ENCODE results near the gene POC1A. TPM values are rescaled to one million over a fixed set of nuclear protein-coding genes. Genes with fewer than 3 reads are reported as not detected.

POC1A gene
- polyA plus RNA-seq, 1 of the 3 experiments (the other 2 are of a cell fraction) = 11.7 TPM

DNA sequence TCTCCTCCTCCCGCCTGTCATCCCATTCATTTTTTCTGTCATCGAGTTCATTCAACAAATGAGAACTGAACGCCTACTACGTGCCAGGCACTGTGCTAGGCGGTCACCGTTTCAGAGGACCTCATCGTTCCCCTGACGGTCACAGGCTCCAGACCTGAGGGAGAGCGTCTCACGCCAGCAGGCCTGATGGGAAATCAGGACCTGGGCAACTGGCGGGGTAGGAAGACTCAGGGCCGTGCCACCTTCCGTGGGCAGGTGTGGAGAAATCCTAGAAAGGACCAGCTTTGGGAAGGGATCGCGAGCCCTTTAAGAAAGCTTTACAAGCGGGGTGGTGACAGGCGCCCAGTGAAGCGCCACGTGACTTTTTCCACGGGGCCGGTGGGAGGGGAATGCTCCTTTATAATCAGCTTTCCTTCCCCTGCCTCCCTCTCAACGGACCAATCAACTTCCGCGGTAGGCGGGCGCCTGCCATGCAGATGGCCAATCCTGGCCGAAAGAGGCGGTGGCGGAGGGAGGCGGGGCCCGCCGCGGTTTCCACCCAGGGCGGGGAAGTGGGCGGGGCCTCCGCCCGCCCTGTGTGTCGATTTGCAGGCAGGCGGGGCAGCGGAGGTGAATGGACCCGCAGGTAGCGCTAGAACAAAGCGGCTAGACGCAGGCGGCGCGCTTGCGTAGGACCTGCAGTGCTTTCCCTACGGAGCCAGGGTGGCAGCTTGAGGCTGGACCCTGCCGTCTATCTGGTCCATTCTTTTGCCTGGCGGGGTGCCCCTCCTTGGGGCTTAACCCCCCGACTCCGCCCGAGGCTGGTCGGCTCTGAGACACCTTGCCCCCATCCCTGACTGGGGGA, 97.0 kb downstream of the POC1A start:
- CTCF ChIA-PET = interaction anchor here (1.0 to 29.9 kb wide), 17 partner anchors 10 to 213 kb away, joined by 3 to 983 read pairs (median 6); partner anchors contain the start of gene ABHD14B
- under 1% methylated on average over 28 of the region's 55 CpGs for WGBS (ENCODE audit: low lambda C conversion rate)
- TF ChIP-seq, protein P1, sequence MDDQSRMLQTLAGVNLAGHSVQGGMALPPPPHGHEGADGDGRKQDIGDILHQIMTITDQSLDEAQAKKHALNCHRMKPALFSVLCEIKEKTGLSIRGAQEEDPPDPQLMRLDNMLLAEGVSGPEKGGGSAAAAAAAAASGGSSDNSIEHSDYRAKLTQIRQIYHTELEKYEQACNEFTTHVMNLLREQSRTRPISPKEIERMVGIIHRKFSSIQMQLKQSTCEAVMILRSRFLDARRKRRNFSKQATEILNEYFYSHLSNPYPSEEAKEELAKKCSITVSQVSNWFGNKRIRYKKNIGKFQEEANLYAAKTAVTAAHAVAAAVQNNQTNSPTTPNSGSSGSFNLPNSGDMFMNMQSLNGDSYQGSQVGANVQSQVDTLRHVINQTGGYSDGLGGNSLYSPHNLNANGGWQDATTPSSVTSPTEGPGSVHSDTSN (IDR thresholded peaks at IDR 0.05) = peak; percentile 40; the same call in 1 of the 2 replicates
- TF ChIP-seq SIN3A (IDR thresholded peaks at IDR 0.05; ENCODE audit: borderline replicate concordance, low read depth, low read length) (peak; percentile 78; the same call in 1 of the 2 replicates), FOXJ3 (CRISPR knock-in tag; IDR thresholded peaks at IDR 0.05) (no peak), MXI1 (IDR thresholded peaks at IDR 0.05; ENCODE audit: low read depth, low read length) (peak; percentile 97), FOXM1 (IDR thresholded peaks at IDR 0.05; ENCODE audit: low read depth) (no peak), RCOR1 (IDR thresholded peaks at IDR 0.05; ENCODE audit: low read length) (no peak), EZH2phosphoT487 (IDR thresholded peaks at IDR 0.05; ENCODE audit: borderline replicate concordance, low read depth) (no peak), TEAD4 (IDR thresholded peaks at IDR 0.05; ENCODE audit: borderline replicate concordance, insufficient read depth) (no peak), RXRA (IDR thresholded peaks at IDR 0.05; ENCODE audit: borderline replicate concordance, low read depth) (no peak), JUND (IDR thresholded peaks at IDR 0.05) (no peak), GABPA (IDR thresholded peaks at IDR 0.05; ENCODE audit: low read depth) (no peak), POLR2AphosphoS5 (IDR thresholded peaks at IDR 0.05; ENCODE audit: low read depth, low read length) (peak; percentile 52; the same call in 1 of the 2 replicates), RFX5 (IDR thresholded peaks at IDR 0.05; ENCODE audit: low read length) (peak; percentile 46; the same call in 1 of the 2 replicates), CHD2 (IDR thresholded peaks at IDR 0.05; ENCODE audit: low read length, partially characterized antibody) (peak; percentile 55)
- TF ChIP-seq, protein P2, sequence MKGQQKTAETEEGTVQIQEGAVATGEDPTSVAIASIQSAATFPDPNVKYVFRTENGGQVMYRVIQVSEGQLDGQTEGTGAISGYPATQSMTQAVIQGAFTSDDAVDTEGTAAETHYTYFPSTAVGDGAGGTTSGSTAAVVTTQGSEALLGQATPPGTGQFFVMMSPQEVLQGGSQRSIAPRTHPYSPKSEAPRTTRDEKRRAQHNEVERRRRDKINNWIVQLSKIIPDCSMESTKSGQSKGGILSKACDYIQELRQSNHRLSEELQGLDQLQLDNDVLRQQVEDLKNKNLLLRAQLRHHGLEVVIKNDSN (IDR thresholded peaks at IDR 0.05; ENCODE audit: borderline replicate concordance, low read depth) = peak; percentile 93
- TF ChIP-seq, protein P3, sequence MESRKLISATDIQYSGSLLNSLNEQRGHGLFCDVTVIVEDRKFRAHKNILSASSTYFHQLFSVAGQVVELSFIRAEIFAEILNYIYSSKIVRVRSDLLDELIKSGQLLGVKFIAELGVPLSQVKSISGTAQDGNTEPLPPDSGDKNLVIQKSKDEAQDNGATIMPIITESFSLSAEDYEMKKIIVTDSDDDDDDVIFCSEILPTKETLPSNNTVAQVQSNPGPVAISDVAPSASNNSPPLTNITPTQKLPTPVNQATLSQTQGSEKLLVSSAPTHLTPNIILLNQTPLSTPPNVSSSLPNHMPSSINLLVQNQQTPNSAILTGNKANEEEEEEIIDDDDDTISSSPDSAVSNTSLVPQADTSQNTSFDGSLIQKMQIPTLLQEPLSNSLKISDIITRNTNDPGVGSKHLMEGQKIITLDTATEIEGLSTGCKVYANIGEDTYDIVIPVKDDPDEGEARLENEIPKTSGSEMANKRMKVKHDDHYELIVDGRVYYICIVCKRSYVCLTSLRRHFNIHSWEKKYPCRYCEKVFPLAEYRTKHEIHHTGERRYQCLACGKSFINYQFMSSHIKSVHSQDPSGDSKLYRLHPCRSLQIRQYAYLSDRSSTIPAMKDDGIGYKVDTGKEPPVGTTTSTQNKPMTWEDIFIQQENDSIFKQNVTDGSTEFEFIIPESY (IDR thresholded peaks at IDR 0.05; ENCODE audit: borderline replicate concordance, low read depth) = no peak
- TF ChIP-seq, protein P4, sequence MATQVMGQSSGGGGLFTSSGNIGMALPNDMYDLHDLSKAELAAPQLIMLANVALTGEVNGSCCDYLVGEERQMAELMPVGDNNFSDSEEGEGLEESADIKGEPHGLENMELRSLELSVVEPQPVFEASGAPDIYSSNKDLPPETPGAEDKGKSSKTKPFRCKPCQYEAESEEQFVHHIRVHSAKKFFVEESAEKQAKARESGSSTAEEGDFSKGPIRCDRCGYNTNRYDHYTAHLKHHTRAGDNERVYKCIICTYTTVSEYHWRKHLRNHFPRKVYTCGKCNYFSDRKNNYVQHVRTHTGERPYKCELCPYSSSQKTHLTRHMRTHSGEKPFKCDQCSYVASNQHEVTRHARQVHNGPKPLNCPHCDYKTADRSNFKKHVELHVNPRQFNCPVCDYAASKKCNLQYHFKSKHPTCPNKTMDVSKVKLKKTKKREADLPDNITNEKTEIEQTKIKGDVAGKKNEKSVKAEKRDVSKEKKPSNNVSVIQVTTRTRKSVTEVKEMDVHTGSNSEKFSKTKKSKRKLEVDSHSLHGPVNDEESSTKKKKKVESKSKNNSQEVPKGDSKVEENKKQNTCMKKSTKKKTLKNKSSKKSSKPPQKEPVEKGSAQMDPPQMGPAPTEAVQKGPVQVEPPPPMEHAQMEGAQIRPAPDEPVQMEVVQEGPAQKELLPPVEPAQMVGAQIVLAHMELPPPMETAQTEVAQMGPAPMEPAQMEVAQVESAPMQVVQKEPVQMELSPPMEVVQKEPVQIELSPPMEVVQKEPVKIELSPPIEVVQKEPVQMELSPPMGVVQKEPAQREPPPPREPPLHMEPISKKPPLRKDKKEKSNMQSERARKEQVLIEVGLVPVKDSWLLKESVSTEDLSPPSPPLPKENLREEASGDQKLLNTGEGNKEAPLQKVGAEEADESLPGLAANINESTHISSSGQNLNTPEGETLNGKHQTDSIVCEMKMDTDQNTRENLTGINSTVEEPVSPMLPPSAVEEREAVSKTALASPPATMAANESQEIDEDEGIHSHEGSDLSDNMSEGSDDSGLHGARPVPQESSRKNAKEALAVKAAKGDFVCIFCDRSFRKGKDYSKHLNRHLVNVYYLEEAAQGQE (IDR thresholded peaks at IDR 0.05; ENCODE audit: low read depth, low read length) = no peak
- TF ChIP-seq, protein P5, sequence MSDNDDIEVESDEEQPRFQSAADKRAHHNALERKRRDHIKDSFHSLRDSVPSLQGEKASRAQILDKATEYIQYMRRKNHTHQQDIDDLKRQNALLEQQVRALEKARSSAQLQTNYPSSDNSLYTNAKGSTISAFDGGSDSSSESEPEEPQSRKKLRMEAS (IDR thresholded peaks at IDR 0.05; ENCODE audit: low read depth) = peak; percentile 96
- TF ChIP-seq, protein P6, sequence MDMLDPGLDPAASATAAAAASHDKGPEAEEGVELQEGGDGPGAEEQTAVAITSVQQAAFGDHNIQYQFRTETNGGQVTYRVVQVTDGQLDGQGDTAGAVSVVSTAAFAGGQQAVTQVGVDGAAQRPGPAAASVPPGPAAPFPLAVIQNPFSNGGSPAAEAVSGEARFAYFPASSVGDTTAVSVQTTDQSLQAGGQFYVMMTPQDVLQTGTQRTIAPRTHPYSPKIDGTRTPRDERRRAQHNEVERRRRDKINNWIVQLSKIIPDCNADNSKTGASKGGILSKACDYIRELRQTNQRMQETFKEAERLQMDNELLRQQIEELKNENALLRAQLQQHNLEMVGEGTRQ (IDR thresholded peaks at IDR 0.05; ENCODE audit: borderline replicate concordance, low read depth, low read length) = peak; percentile 83
- TF ChIP-seq, protein P7, sequence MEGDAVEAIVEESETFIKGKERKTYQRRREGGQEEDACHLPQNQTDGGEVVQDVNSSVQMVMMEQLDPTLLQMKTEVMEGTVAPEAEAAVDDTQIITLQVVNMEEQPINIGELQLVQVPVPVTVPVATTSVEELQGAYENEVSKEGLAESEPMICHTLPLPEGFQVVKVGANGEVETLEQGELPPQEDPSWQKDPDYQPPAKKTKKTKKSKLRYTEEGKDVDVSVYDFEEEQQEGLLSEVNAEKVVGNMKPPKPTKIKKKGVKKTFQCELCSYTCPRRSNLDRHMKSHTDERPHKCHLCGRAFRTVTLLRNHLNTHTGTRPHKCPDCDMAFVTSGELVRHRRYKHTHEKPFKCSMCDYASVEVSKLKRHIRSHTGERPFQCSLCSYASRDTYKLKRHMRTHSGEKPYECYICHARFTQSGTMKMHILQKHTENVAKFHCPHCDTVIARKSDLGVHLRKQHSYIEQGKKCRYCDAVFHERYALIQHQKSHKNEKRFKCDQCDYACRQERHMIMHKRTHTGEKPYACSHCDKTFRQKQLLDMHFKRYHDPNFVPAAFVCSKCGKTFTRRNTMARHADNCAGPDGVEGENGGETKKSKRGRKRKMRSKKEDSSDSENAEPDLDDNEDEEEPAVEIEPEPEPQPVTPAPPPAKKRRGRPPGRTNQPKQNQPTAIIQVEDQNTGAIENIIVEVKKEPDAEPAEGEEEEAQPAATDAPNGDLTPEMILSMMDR (IDR thresholded peaks at IDR 0.05) = no peak

More for the DNA sequence above, 97.0 kb downstream of the POC1A start:
- H4K20me1 ChIP-seq (ENCODE audit: insufficient read depth) = no peaks in the 10 kb centered on the region
- H3K36me3 ChIP-seq (replicated peaks in 1 of 2; ENCODE audit: control insufficient read depth in 1 of 2, insufficient read depth in 2 of 2, low read length in 1 of 2) = peaks cover 0 to 16% of the 10 kb centered on the region in 2 experiments
- H3K4me2 ChIP-seq = peak overlapping the region; percentile 91
- POLR2A ChIA-PET = interaction anchor here (0.6 to 6.5 kb wide), 20 partner anchors 9 to 97 kb away, joined by 3 to 86 read pairs (median 8); partner anchors contain the start of genes POC1A and RPL29
- no peaks in the 10 kb centered on the region for H3K27me3 ChIP-seq (ENCODE audit: insufficient read depth)
- H3K27ac ChIP-seq (ENCODE audit: low read depth in 2 of 2, low read length in 1 of 2) = peak overlapping the region; percentile 88 to 93
- H3K4me3 ChIP-seq (ENCODE audit: low read depth in 2 of 2, low read length in 1 of 2) = peak overlapping the region; percentile 65 to 94
- H2AFZ ChIP-seq (ENCODE audit: low read depth) = peak overlapping the region; percentile 91
- DNase-seq = peak; percentile 97
- H3K9ac ChIP-seq = peak overlapping the region; percentile 74
- H3K79me2 ChIP-seq (ENCODE audit: insufficient read depth) = peaks cover 44% of the 10 kb centered on the region
- no peaks in the 10 kb centered on the region for H3K9me2 ChIP-seq
- no peaks in the 10 kb centered on the region for H3K9me3 ChIP-seq
- peaks cover 18% of the 10 kb centered on the region for H3F3A ChIP-seq (replicated peaks; ENCODE audit: insufficient read depth)
- peaks cover 13 to 66% of the 10 kb centered on the region in 2 experiments for H3K4me1 ChIP-seq (ENCODE audit: control insufficient read depth in 1 of 2, insufficient read depth in 2 of 2, low read depth in 1 of 2, low read length in 1 of 2)
